HG03060 (cell line): ENCODE results near the gene SUN2.

Experiments
- ATAC-seq: cut with Tn5 transposase; IDR thresholded peaks from one replicate; pipeline ENCODE4 v1.9.1; 2021; ENCODE audit warnings: low read depth, moderate number of reproducible peaks; ENCODE audit not compliant: unreplicated experiment

SUN2 gene

DNA sequence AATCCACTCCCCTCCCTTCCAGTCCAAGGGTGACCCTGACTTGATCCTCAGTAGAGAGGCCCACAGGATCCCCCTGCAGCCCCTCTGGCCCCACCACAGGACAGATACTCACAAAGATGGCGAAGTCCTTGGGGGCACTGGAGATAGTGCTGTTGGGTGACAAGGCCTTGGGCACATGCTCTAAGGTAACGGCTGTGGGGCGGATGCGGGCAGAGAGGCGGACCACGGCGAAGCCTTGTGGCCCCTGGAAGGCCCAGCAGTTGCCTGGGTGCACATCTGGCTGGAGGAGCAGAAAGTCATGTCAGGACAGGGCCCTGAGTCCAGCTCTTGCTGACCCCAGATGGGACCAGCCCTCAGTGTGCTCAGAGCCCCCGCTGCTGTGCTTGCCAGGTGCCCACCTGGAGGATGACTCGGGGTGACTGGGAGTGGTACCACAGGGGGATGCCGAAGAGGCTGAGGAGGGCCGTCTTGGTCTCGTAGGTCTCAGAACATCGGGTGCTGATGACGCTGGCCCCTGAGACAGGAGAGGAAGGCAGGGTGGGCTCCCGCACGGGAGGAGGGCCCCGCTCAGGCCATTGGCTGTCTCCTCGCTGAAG, 17.2 kb downstream of the SUN2 start:
- no peak for ATAC-seq

DNA sequence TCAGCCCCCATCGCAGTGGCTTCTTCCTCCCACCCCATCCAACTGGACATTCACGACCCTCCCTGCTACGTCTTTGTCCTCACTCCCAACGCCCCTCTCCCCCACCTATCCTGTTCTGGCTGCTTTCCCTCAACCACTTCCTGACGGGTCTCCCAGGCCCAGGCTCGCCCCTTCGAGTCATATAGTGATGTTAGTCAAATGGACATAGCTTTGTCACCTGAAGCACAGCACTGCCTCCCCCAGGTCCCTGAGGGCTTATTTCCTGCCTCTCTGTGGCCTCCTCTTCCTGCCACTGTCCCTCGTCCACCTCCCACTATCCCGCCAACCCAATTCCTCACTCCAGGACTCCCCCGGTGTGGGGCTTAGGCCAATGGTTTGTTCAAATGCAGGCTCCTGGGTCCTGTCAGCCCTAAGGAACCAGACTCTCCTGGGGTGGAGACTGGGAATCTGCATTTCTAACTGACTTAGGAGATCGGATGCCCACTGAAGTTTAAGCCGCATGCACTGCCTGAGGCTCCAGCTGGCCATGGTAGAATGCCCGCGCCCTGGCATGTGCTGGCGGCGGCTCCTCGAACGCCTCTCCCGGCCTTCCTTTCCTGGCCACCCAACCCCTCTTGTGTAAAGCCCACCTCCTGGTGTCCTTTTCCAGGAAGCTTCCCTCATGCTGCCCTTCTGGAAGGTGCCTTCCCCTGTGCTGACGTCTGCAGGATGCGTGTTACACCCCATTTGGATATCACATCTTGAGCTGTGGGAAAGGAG, 18.3 kb downstream of the SUN2 start:
- no peak for ATAC-seq

DNA sequence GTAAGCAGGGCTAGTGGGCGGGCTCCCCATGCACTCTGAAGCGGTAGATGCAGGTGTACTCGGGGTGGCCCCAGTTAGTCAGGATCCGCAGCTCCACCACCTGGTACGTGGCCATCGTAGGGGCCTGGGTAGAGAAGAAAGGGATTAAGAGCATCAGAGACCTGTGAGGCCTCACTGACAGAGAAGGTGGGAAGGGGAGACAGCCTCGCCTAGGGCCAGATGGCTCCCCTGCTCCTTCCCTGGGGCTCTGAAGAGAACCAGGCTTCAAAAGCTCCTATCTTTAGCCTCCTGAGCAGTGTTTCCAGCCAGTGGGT, 19.6 kb downstream of the SUN2 start:
- no peak for ATAC-seq

DNA sequence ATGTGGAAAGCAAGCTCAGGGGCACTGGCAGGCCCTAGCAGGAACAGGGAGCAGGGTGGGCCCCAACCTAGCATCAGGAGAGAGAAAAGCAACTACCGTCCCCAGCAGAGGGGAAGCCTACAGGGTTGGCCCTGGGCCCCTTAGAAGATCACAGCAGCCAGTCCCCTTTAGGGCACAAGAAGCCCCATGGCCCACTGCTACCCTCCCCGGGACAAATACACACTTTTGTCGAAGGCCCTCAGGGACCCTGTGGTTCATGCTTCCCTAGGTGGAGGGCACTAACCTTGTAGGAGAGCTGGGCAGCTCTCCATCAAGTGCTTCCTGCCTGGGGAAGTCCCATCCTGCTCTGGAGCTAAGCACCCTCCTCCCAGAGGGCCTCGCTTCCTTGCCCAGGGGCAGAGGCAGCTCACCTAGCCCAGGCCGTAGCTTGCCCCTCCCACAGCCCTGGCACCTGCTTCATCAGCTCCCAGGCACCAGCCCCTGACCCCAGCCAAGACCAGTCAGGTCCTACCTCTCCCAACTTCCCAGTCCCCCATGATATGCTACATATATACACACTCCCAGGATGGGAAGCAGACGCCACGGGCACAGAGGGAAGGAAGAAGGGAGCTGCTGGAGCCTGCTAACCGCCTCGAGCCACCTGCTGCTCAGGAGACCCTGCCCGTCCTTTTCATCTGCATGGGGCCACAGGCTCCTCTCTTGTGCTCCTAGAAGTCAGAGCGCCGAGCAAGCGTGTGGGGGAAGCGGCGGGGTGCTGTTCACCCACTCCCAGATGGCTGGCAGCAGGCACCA, 20.1 kb downstream of the SUN2 start:
- no peak for ATAC-seq

DNA sequence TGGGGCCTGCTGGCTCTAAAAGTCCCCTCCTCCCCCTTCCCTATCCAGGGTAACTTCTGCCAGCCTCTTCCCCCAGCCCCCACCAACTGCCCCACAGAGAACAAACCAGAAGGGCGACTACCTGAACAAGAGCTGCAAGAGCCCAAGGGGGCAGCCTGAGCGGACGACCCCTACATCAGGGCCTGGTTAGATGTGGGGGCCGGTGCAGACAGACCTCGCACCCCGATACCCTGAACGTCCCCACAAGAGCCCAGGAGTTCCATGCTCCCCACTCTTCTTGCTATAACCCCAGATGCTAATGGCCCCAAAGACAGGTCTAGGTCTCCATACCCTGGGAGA, 20.7 kb downstream of the SUN2 start:
- ATAC-seq: no peak

DNA sequence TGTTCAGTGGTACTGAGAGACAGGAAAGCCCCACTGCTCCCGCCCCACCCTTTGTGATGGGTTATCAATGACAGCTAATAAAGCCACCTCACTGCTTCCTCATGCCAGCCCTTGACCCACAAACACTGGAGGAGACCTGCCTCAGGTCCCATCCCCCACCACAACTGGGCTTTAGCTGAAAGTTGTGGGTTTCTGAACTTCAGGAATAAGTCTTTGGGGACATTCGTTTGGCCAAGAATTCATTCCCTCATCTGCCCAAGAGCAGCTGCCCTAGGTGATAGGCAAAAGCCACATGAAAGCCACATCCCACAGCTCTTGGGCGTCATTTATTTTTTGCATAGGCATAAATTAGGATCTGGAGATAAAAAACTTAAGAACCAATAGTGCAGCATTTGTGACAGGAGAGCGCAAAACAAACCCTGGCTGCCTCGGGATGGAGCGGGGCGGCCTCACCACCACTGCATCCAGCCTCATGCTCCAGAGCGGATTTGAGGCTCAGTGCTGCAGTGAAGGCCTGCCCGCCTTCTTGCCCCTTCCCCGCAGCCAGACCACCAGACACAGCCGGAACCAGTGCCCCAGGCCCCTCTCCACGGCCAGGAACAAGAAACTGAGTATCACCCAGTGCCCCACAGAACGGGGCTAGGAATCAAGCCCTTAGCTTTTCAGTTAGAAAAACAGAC, 21.2 kb downstream of the SUN2 start:
- ATAC-seq: no peak

DNA sequence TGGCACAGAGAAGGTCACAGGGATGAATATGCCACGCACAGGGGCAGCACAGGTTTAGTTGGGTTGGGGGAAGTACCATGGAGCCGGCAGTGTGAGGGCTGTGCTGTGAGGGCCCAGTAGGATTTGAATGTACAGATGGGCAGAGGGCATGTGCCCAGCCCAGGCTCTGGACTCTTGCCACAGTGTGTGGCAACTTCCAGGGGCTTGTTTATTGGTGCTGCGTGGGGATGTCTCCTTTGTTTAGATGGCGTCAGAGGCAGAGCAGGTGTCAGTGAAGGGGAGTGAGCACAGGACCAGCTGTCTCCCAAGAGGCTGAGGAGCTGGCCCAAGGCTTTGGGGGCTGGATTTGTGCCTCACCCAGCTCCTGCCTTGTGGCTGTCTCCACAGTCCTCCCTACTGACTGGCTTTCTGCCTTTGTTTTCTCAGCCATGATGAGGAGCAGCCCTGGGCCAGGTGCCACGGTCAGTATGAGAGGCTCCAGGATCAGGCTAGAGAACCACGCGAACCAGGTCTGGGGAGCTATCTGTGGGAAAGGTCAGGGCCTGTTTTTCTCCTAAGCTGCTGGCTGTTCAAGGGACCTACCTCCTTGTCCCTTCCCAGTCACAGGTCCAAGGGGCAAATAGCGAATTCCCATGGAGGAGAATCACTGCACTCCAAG, 21.9 kb downstream of the SUN2 start:
- ATAC-seq: no peak

DNA sequence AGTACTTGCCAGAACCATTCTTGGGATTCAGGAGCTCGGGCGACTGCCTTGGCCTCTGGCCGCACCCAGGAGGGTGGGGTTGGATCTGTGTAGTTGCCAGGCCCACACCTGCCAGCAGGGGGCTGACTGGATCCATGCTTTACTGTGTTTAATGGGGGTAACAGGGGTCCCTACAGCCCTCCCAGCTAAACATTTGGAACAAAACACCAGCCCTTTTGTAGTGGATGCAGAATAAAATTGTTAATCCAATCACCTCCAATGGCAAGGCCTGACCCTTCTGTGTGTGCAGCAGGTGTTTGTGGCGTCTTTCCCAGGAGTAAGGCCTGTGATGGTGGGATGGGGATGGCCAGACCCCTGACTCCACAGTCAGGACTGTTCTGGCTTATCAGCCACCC, 22.5 kb downstream of the SUN2 start:
- no peak for ATAC-seq

DNA sequence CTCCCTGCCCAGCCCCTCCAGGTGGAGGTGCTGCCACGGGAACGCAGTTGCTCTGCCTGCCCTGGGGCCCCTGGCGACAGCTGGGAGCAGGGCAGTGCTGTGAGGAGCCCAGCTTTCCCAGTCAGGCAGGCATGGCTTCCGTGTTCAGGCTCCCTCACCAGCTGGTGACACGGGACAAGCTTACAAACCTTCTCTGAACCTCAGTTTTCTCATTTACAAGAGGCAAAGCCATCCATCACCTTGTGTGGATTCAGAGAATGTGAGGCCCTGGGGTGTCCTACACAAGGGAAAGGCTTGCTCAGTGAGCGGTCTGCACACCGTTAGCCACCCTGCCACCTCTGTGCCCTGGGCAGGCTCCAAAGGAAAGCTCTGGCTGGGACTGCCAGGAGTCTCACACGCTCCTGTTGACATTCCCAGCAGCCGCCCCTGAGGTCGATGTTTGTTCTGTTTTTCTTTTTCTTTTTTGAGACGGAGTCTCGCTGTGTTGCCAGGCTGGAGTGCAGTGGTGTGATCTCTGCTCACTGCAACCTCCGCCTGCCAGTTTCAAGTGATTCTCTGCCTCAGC, 23.5 kb downstream of the SUN2 start:
- ATAC-seq: no peak

DNA sequence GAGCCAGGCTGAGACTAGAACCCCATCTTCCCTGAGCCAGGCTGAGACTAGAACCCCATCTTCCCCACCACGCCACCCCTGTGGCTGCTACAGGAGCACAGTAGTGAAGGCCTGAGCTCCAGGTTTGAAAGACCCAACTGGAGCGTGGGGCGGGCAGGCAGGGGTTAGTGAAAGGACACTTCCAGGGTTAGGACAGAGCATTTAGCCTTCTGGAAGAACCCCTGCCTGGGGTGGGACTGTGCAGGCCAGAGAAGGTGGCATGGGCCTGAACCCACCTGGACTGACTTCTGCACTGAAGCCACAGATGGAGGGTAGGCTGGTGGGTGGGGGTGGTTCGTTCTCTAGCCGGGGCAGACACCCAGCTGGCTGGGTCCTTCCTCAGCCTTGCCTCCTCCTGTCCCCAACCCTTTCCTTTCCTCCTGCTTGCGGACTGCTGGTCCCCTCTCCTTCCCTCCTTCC, 24.1 kb downstream of the SUN2 start:
- ATAC-seq: no peak

DNA sequence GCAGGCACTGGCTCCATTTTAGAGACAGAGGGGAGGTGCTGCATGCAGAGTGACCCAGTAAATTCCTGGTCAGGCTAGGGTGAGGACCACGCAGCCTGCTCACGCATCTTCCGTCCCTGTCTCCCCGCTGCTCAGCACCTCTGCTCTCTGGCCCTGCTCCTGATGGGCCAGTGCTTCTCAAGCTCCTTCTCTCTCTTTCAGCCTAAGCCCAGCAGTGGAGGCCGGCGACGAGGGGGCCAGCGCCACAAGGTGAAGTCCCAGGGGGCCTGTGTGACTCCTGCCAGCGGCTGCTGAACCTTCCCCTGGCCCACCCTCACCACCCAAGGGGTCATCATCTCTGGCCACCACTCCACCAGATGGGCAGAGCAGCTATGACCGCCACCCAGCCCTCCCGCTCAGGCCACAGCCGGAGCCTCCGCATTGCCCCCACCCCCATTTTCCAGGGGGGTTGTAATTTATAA, 25.4 kb downstream of the SUN2 start:
- ATAC-seq: no peak

DNA sequence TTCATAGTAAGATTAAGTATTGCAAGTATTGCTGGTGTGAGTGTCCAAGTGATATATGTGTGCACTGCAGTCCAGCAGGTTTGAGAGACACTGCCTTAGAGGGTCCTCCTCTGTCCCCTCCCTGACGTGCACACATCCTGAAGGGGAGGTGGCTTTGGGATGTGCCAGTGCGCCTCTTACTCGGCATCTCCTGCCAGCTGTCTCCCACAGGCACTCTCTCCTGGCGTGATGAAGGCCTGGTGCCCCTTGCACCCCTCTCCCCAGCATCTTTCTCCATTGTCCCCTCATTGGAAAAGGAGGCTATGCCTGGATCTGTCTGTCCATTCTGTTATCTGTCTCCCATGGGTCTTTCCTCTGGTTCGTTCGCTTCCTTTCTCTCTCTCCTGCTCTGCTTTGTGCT, 25.9 kb downstream of the SUN2 start:
- ATAC-seq: no peak

DNA sequence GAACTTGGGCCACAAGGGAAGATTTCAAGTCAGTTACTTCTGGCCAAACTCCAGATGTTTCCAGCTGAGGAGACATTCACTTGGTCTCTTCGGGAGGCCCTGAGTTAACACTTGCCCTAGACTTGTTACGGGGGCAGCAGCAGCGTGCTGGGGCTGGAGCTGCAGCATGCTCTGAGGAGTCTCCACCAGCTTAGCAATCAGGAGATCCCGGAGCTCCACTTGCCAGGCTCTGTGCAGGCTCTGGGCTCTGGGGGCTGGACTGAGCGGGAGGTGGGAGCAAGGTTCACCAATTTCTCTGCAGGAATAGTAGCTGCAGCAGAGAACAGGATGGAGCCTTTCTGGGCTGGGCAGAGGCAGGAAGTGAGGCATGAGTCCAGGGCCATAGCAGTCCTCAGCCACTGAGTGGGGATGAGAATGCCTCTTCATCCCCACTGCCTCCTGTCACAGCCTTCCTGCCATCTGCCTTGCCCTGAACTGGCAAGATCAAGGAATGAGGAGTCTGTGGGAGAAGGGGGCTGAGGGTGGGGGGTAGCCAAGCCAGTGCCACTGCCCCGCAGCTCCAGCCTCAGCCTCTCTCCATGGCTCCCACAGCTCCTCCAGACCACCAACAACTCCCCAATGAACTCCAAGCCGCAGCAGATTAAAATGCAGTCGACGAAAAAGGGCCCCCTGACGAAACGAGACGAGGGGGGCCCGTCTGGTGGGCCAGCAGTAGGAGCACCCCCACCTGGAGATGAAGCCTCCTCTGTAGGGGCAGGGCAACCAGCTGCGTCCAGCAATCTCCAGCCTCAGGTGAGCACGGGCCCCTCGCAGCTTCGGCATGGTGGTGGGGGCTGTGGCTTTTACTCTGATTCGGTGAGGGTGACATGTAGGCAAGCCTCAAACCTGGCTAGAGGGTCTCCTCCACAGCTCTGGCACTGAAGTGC, 26.7 kb downstream of the SUN2 start:
- ATAC-seq: no peak

DNA sequence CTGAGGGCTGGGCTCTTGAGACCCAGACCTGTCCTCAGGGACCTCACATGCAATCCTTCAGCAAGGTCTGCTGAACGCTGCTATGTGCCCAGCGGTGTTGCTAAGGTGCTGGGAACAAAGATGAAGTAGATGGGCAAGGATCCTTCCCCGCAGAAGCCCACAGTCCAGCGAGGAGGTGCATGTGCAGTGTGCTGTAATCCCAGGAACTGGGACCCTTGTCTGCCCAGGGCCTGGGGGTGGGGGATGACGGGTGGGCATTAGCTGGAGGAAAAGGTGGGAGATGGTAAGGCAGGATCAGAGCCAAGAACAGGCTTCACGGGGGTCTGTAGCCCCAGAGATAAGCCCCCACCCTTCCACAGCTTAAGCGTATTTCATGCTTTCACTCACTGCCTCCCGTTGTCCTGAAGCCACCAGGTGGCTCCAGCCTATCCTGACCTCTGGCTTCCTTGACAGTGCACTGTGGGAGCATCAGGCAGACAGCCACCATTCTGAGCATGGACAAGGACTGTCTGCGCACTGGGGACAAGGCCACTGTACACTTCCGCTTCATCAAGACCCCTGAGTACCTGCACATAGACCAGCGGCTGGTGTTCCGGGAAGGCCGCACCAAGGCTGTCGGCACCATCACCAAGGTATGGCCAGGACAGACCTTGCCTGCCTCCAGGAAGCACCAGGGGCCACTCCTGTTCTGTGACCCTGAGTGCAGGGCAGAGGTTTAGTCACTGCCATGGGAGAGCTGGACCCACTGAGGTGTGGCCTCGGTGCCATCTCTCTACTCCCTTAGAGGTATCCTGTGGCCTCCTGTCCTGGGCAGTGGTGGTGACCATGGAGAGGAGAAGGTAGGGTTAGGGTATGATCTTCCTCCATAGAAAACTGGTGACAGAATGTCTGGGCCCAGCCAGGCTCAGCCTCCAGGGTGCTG, 28.0 kb downstream of the SUN2 start:
- ATAC-seq: no peak

DNA sequence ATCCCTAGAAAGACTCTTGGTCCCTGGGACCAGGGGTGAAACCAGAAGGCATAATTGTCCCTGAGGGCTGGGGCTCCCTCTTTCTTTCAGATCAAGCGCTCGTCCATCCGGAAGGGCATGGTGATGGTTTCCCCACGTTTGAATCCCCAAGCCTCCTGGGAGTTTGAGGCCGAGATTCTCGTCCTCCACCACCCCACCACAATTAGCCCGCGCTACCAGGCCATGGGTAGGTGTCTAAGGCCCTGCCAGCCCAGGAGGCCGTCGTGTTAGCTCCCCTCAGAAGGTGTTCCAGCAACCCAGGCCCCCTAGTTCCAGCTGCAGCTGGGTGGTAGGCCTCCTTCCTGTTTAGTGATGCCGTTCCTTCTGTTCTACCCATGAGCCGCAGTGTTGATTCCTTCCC, 28.7 kb downstream of the SUN2 start:
- ATAC-seq: no peak

DNA sequence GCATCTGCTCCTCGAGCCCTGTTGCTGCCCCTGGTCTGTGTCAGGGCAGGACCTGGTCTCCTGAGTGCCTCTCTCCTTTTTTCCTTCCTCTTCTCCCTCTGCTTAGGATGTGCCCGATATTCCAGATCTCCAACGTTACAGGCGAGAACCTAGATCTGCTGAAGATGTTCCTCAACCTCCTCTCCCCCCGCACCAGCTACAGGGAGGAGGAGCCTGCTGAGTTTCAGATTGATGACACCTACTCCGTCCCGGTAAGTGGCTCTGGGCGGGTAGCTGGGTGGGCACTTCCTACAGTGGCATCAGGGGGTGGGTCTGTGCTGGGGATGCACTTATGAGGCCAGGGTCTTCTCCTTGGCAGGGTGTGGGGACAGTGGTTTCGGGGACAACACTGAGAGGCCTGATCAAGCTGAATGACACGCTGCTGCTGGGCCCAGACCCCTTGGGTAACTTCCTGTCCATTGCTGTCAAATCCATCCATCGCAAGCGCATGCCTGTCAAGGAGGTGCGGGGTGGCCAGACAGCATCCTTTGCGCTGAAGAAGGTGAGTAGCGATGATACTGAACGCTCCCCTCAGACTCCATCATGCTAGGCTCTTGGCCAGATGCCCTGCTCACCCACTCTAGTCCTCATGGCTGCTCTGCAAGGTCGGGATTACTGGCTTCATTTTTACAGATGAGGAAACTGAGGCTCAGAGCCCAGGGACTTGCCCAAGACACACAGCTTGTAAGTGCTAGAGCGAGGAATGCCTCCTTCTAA, 29.7 kb downstream of the SUN2 start:
- no peak for ATAC-seq

DNA sequence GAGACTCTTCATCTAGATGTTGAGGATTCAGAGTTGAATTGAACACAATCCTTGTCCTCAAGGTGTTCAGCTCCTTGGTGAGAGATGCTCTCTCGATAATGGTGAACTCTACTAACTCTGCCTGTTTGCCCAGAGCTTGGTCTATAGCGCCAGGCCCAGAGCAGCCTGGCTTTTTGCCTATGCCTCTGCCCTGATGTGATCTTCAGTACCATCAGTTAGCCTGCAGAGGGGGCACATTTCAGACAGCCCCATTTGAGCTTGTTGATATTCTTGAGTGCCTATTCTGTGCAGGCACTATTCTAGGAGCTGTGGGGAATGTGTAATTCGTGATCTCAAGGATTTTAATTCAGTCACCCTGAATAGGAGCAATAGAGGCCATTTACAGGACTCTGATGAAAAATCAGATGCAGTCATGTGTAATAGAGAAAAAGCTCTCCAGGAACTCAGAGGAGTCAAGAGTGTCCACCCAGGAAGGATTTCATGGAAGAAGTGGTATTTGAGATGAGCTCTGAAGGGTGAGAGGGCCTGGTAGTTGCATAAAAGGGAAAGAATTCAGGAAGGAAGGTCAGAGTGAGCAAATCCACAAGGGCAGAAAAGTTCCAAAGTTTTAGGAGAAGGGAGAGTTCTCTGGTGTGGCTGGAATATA, 30.7 kb downstream of the SUN2 start:
- ATAC-seq: no peak
